Measurements from ENCODE around the gene TSG101.

The TSG101 gene, protein sequence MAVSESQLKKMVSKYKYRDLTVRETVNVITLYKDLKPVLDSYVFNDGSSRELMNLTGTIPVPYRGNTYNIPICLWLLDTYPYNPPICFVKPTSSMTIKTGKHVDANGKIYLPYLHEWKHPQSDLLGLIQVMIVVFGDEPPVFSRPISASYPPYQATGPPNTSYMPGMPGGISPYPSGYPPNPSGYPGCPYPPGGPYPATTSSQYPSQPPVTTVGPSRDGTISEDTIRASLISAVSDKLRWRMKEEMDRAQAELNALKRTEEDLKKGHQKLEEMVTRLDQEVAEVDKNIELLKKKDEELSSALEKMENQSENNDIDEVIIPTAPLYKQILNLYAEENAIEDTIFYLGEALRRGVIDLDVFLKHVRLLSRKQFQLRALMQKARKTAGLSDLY

GRCh38 chr11:18526521-18527296 lies at the start of gene TSG101:
Gene TSG101, minus strand, starts transcription at chr11:18526942. Its CDS starts 126 bp downstream, at chr11:18526816.
- peak; percentile 88 to 89 for DNase-seq (ENCODE audit: low read depth in 2 of 2)

DNA sequence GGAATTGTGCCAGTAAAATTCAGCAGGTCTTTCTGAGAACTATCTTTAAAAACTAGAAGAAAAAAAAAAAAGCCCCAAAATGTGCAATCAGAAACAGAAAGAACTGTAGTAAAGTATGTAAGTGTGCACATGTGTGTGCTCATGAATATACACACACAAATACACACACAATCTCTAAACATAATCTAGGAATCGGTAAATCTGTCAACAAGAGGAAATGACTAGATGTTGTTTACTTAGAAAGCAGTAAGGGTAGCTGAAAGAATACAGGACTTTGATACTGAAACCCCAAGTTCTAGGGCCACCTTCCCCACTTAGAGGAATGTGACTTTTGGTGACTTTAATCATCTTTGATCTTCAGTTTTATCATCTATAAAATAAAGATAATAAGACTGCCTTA lies 48.6 kb upstream of the TSG101 start:
- no peak for DNase-seq (ENCODE audit: low read depth in 2 of 2)

- DNase-seq (ENCODE audit: low read depth in 2 of 2), result no peak
These were observed 40.3 kb upstream of the TSG101 start for GRCh38 chr11:18567081-18567480.

DNA sequence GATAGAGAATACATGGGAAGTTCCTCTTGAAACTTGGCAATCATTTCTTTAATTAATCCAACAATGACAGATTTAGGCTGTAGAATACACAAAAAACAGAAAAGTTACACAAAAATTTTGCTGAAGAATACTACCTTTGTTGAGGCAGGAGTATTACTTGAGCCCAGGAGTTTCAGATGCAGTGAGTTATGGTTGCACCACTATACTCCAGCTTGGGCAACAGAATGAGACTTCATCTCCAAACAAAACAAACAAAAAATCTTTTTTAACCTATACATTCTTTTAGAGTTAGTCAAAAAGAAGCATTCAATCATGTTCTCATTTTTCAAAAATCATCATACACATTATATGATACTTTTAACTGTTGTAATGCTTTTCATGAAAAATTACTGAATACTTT lies 39.7 kb upstream of the TSG101 start:
- DNase-seq (ENCODE audit: low read depth in 2 of 2), result no peak

GRCh38 chr11:18564149-18564548 lies 37.4 kb upstream of the TSG101 start:
- no peak for DNase-seq (ENCODE audit: low read depth in 2 of 2)

DNA sequence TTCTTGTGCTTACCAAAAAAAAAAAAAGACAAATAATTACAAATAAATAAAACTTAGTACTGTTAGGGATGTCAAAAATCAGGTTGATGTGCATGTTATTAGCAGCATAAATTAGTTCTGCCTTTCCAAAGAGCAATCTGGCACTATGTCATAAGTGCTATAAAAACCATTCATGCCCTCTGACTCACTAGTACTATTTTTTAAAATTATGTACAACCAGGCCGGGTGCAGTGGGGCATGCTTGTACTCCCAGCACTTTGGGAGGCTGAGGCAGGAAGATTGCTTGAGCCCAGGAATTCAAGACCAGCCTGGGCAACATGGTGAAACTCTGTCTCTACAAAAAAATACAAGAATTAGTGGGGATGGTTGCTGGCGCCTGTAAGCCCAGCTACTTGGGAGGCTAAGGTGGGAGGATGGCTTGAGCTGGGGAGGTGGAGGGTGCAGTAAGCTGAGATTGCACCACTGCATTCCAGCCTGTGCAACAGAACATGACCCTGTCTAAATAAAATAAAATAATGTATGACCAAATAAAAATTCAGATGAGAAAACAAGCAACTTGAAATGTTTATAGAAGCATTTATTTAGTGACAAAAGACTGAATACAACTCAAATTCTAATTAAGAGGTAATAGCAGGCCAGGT lies 36.5 kb upstream of the TSG101 start:
- no peak for DNase-seq (ENCODE audit: low read depth in 2 of 2)

- no peak for DNase-seq (ENCODE audit: low read depth in 2 of 2)
These were observed 21.3 kb upstream of the TSG101 start for GRCh38 chr11:18548001-18548400.

GRCh38 chr11:18540207-18541009 lies 13.7 kb upstream of the TSG101 start:
- no peak for DNase-seq (ENCODE audit: low read depth in 2 of 2)

DNA sequence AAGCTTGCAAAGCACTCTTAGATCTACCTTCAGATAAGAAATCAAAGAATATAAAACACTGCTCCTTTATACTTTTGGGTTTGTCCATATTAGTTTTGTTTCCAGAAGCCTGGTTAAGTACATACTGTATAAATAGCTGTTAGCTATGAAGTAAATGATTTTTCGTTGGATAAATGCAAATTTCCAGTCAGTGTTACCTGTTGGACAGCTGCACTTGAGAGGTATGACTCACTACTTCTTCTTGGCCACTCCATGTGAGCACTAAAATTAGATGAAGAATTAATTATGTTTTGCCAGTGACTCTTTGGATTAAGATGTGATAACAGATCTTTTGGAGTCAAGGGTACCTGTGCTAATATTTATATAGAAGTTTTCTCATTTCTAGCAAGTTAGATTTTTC lies 9.5 kb upstream of the TSG101 start:
- DNase-seq (ENCODE audit: low read depth in 2 of 2), result no peak

- no peak for DNase-seq (ENCODE audit: low read depth in 2 of 2)
These were observed 7.5 kb upstream of the TSG101 start for GRCh38 chr11:18534245-18534644.

DNA sequence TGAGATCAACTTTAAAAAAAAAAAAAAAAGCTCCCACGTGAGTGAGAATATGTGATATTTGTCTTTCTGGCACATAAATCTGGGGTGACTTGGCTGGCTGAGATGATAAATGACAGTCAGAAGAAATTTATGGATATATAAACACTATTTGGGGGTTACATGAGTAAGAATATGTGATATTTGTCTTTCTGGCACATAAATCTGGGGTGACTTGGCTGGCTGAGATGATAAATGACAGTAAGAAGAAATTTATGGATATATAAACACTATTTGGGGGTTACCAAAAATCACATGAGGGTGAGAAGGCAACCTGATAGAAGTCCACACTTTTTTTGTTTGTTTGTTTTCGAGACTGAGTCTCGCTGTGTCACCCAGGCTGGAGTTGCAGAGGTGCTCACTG lies 6.6 kb upstream of the TSG101 start:
- no peak for DNase-seq (ENCODE audit: low read depth in 2 of 2)

- DNase-seq (ENCODE audit: low read depth in 2 of 2), result no peak
These were observed 770 bp upstream of the TSG101 start for GRCh38 chr11:18527512-18527911.

DNA sequence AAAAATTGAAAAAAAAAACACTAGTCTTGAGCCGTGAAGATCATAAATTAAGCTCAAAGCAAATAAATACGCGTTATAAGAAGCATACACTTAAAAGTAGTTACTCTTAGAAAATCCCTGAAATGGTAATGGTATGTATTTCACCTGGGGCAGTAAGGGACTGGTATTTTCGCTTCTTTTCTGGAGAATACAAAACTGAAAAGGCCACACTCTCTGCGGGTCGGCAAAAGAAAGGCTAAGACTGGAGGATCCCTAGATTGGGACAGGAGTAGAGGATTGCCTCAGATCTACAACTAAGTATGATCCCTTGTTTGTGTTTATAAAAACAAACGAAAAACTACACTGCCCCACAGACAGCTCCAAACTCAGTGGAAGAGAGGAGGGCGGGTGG lies 617 bp downstream of the TSG101 start:
- DNase-seq (ENCODE audit: low read depth in 2 of 2), result no peak

DNA sequence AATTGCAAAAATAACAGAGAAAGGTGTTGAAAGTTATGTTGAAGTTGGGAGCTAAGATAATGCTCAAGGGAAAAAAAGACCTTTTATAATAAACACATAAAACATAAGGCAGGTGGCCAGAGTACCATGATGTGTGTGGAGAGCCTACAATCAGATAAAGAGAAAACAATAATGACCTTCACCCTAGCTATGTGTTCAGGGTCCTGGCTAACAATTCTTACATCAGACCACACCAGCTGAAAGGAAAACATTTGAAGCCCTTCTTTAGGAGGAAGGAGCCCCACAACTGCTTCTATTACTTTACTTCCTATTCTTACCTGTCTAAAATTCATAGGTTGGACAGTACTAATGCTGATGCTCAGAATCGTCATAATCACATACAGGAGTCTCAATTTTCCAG lies 2.5 kb downstream of the TSG101 start:
- no peak for DNase-seq (ENCODE audit: low read depth in 2 of 2)

- DNase-seq (ENCODE audit: low read depth in 2 of 2), result no peak
These were observed 3.7 kb downstream of the TSG101 start for GRCh38 chr11:18523084-18523483.

- no peak for DNase-seq (ENCODE audit: low read depth in 2 of 2)
These were observed 4.4 kb downstream of the TSG101 start for GRCh38 chr11:18522388-18522787.

- no peak for DNase-seq (ENCODE audit: low read depth in 2 of 2)
These were observed 5.6 kb downstream of the TSG101 start for GRCh38 chr11:18521122-18521521.

DNA sequence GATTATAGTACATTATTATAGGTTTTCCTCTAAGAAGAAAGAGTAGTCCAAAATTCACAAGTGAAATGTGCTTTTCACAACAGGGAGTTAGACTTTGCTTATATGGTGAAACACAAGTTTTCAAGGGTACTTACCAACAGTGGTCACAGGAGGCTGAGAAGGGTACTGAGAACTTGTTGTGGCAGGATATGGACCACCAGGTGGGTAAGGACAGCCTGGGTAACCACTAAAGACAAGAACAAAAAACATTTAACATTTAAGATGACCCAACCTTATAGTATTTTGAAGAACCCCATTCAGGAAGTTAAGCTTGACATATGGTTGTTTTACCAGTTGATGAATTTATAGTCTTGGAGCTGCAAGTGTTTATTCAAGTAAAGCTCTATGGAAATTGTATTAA lies 24.4 kb downstream of the TSG101 start:
- no peak for DNase-seq (ENCODE audit: low read depth in 2 of 2)

GRCh38 chr11:18501629-18502028 lies 25.1 kb downstream of the TSG101 start:
- no peak for DNase-seq (ENCODE audit: low read depth in 2 of 2)

DNA sequence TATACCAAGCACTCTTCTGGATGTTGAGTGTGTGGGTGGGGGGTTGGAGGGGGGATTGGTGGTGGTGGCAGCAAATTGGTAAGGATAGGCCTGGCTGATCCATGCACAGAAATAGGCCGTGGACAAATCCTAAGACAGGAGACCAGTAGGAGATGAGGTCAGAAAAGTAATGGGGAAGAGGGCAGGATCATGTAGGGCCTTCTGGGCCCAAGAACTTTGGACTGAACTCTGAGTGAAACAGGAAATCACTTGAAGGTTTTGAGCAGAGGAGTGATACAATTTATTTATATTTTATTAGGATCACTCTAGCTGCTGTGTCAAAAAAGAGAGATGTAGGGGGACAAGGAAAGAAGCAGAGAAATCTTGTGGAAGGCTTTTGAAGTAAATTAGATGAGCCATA lies 28.7 kb downstream of the TSG101 start:
- DNase-seq (ENCODE audit: low read depth in 2 of 2), result no peak

DNA sequence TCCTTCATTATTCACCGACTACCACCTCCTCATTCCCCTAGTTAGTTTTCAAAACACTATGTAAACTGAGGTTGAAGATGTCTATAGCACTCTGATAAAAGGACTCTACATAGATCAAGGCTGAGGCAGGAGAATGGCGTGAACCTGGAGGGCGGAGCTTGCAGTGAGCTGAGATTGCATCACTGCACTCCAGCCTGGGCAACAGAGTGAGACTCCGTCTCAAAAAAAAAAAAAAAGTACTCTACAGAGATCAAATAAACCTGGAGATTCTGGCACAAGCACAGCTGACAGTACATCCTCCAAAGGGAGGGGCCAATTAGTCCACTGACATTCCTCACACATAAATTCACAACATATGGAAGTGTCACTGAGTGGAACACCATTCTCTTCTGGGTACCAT lies 31.0 kb downstream of the TSG101 start:
- no peak for DNase-seq (ENCODE audit: low read depth in 2 of 2)

DNA sequence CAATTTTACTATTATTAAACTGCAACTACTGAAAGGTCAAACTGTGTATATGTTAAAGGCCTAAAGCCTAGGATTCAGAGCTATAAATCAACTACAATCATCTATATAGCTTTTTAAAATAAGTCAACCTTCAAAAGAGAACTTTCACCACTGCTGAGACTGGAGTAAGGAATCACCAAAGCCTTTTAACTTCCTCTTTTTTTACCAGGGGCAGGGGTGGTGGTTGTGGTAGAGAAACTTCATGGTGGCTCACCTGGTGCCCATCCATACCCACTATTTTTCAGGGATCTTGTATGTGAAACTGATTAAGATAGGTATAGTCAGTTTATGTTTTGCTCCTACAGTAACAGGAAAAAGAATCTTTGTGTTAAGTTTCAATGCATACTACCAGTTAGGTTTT lies 31.5 kb downstream of the TSG101 start:
- DNase-seq (ENCODE audit: low read depth in 2 of 2), result no peak
